Anterior cingulate cortex (tissue), 58 donors: ENCODE results near the gene AGR2.

ENCODE experiments used
- DNase-seq, 58 donors: peaks; one replicate each; lab custom pipeline; 2025; lab: John Stamatoyannopoulos, UW

Gene AGR2

GRCh38 chr7:16813232-16813616 is 8.4 kb upstream of the AGR2 start:
- DNase-seq, result no peak

GRCh38 chr7:16812542-16813231 is 7.9 kb upstream of the AGR2 start:
- DNase-seq, result no peak

- DNase-seq, result no peak
Observed at GRCh38 chr7:16811551-16811950, 6.8 kb upstream of the AGR2 start.

- no peak for DNase-seq
Observed at GRCh38 chr7:16810573-16810972, 5.8 kb upstream of the AGR2 start.

- DNase-seq, result no peak
Observed at GRCh38 chr7:16810112-16810511, 5.3 kb upstream of the AGR2 start.

- no peak for DNase-seq
Observed at GRCh38 chr7:16805441-16805840, 642 bp upstream of the AGR2 start.

GRCh38 chr7:16803881-16804673 is 722 bp downstream of the AGR2 start:
- no peak for DNase-seq

- DNase-seq, result no peak
Observed at GRCh38 chr7:16803125-16803524, 1.7 kb downstream of the AGR2 start.

- DNase-seq, result no peak
Observed at GRCh38 chr7:16801579-16801978, 3.2 kb downstream of the AGR2 start.

GRCh38 chr7:16801111-16801542 is 3.7 kb downstream of the AGR2 start:
- peak in 1 of 58 donors; percentile 12 for DNase-seq

- peak in 2 of 58 donors; percentile 3 to 41 for DNase-seq
Observed at GRCh38 chr7:16795624-16796023, 9.2 kb downstream of the AGR2 start.

GRCh38 chr7:16794986-16795385 is 9.8 kb downstream of the AGR2 start:
- DNase-seq, result no peak

GRCh38 chr7:16791905-16792698 is 12.7 kb downstream of the AGR2 start:
- no peak for DNase-seq

GRCh38 chr7:16791071-16791470 is 13.7 kb downstream of the AGR2 start:
- no peak for DNase-seq

- no peak for DNase-seq
Observed at GRCh38 chr7:16787127-16787526, 17.7 kb downstream of the AGR2 start.

- no peak for DNase-seq
Observed at GRCh38 chr7:16786257-16786656, 18.5 kb downstream of the AGR2 start.

- DNase-seq, result no peak
Observed at GRCh38 chr7:16785846-16786245, 19.0 kb downstream of the AGR2 start.

GRCh38 chr7:16785321-16785720 is 19.5 kb downstream of the AGR2 start:
- DNase-seq, result no peak

- DNase-seq, result no peak
Observed at GRCh38 chr7:16780596-16780995, 24.2 kb downstream of the AGR2 start.

GRCh38 chr7:16779051-16779450 is 25.7 kb downstream of the AGR2 start:
- no peak for DNase-seq

- no peak for DNase-seq
Observed at GRCh38 chr7:16778476-16778875, 26.3 kb downstream of the AGR2 start.
